HEK293T (cell line): Measurements from ENCODE around the gene ADAMTSL2.

Experiments used
- CTCF ChIA-PET: fragments of 350-600 bp; formaldehyde crosslinking; extraction: SDS; loops from one replicate; lab custom pipeline; 2021; ENCODE audit warnings: antibody characterized with exemption, inconsistent platforms; lab: Yijun Ruan, JAX
- POLR2A ChIA-PET: fragments of 350-600 bp; formaldehyde crosslinking; extraction: SDS; loops from one replicate; lab custom pipeline; 2020; ENCODE audit warnings: antibody characterized with exemption, inconsistent platforms; lab: Yijun Ruan, JAX
- DNase-seq: peaks from one replicate; pipeline ENCODE4 v3.0.0; 2012; ENCODE audit warnings: mixed read lengths; ENCODE audit errors: extremely low spot score
- ARNT ChIP-seq: fragments of 450-650 bp; IDR thresholded peaks from 2 replicates; pipeline ENCODE4 v1.6.1; 2017; ENCODE audit warnings: mild to moderate bottlenecking
- BHLHE40 ChIP-seq: fragments of 450-650 bp; IDR thresholded peaks from 2 replicates; pipeline ENCODE4 v1.6.1; 2016; ENCODE audit warnings: mild to moderate bottlenecking, moderate library complexity, borderline replicate concordance
- CTBP1 ChIP-seq: fragments of 450-650 bp; IDR thresholded peaks from 2 replicates; pipeline ENCODE4 v1.6.1; 2016; ENCODE audit warnings: borderline replicate concordance
- ELF4 ChIP-seq: fragments of 450-650 bp; IDR thresholded peaks from 2 replicates; pipeline ENCODE4 v1.6.1; 2017; ENCODE audit warnings: antibody characterized with exemption
- FOXA1 ChIP-seq: fragments of 450-650 bp; IDR thresholded peaks from 2 replicates; pipeline ENCODE4 v1.6.1; 2016; ENCODE audit warnings: mild to moderate bottlenecking
- FOXK2 ChIP-seq: fragments of 450-650 bp; IDR thresholded peaks from 2 replicates; pipeline ENCODE4 v1.6.1; 2016; ENCODE audit warnings: mild to moderate bottlenecking
- FOXM1 ChIP-seq: fragments of 450-650 bp; IDR thresholded peaks from 2 replicates; pipeline ENCODE4 v1.6.1; 2017; ENCODE audit warnings: mild to moderate bottlenecking, borderline replicate concordance
- HDGF ChIP-seq: fragments of 450-650 bp; IDR thresholded peaks from 2 replicates; pipeline ENCODE4 v1.6.1; 2017; ENCODE audit warnings: antibody characterized with exemption, borderline replicate concordance
- L3MBTL2 ChIP-seq: fragments of 450-650 bp; conservative IDR thresholded peaks from 2 replicates; pipeline ENCODE4 v1.6.1; 2016; ENCODE audit warnings: mild to moderate bottlenecking
- LEF1 ChIP-seq: fragments of 450-650 bp; IDR thresholded peaks from 2 replicates; pipeline ENCODE4 v1.6.1; 2017; ENCODE audit warnings: mild to moderate bottlenecking, borderline replicate concordance
- NFRKB ChIP-seq: fragments of 450-650 bp; IDR thresholded peaks from 2 replicates; pipeline ENCODE4 v1.6.1; 2016; ENCODE audit warnings: mild to moderate bottlenecking, moderate library complexity
- SP1 ChIP-seq: fragments of 450-650 bp; IDR thresholded peaks from 2 replicates; pipeline ENCODE4 v1.6.1; 2017
- SUZ12 ChIP-seq: fragments of 450-650 bp; IDR thresholded peaks from 2 replicates; pipeline ENCODE4 v1.6.1; 2016; ENCODE audit warnings: mild to moderate bottlenecking
- TARDBP ChIP-seq: fragments of 450-650 bp; IDR thresholded peaks from 2 replicates; pipeline ENCODE4 v1.6.1; 2016
- ZNF384 ChIP-seq: fragments of 450-650 bp; IDR thresholded peaks from 2 replicates; pipeline ENCODE4 v1.6.1; 2016
- TF ChIP-seq, protein P1 (sequence below): fragments of 450-650 bp; IDR thresholded peaks from 2 replicates; pipeline ENCODE4 v1.6.1; 2016

Gene ADAMTSL2

DNA sequence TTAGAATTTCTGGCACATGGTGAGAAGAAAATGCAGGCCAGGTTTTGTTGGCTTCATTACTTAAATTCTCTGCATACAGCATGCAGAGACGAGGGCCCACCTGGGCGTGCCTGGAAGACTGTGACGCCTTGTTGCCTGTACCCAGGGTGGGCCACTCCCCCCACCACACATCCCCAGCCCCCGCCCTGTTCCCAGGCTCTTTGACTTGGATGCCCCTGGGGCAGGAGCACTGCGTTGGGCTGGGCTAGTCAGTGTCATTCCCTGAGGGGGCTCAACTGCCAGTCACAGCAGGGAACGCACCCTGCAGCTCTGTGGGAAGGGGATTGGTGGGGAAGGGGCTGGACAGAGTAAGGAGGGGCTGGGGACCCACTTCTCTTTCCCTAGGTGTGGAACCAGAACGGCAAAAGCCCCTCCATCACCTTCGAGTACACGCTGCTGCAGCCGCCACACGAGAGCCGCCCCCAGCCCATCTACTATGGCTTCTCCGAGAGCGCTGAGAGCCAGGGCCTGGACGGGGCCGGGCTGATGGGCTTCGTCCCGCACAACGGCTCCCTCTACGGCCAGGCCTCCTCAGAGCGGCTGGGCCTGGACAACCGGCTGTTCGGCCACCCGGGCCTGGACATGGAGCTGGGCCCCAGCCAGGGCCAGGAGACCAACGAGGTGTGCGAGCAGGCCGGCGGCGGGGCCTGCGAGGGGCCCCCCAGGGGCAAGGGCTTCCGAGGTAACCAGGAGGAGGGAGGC, 19.6 kb downstream of the ADAMTSL2 start:
- DNase-seq = no peak
- ChIA-PET POLR2A (no interaction called here), CTCF (no interaction called here)
- TF ChIP-seq ZNF384 (no peak), SP1 (no peak), NFRKB (no peak), ARNT (no peak), L3MBTL2 (no peak), FOXA1 (no peak)

DNA sequence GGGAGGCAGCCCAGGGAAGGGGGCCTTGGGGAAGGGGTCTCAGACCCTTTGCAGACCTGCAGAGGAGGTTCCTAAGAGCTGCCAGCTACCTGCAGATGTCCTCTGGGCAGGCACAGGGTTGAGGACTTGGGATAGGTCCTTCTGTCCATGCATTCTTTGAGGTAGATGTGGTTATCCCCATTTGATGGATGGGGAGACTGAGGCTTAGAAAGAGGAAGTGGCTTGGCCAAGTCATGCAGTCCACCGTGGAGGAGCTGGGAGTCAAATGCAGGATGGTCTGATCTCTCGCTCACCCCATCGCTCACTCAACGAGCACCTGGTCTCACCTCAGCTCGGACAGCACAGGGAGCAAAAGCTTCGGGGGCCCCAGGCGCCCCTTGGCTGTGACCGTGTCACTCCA, 20.2 kb downstream of the ADAMTSL2 start:
- DNase-seq = no peak
- CTCF ChIA-PET = no interaction called here
- POLR2A ChIA-PET = no interaction called here
- no peak for TF ChIP-seq SUZ12
- no peak for TF ChIP-seq SP1
- TF ChIP-seq FOXA1 = no peak
- TF ChIP-seq BHLHE40 = no peak
- no peak for TF ChIP-seq LEF1
- no peak for TF ChIP-seq FOXM1
- no peak for TF ChIP-seq CTBP1
- TF ChIP-seq, protein P1, sequence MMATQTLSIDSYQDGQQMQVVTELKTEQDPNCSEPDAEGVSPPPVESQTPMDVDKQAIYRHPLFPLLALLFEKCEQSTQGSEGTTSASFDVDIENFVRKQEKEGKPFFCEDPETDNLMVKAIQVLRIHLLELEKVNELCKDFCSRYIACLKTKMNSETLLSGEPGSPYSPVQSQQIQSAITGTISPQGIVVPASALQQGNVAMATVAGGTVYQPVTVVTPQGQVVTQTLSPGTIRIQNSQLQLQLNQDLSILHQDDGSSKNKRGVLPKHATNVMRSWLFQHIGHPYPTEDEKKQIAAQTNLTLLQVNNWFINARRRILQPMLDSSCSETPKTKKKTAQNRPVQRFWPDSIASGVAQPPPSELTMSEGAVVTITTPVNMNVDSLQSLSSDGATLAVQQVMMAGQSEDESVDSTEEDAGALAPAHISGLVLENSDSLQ = no peak
- TF ChIP-seq TARDBP = no peak
- no peak for TF ChIP-seq FOXK2
- no peak for TF ChIP-seq ARNT
- TF ChIP-seq ELF4 = no peak
- TF ChIP-seq L3MBTL2 = no peak
- no peak for TF ChIP-seq HDGF
- no peak for TF ChIP-seq ZNF384

DNA sequence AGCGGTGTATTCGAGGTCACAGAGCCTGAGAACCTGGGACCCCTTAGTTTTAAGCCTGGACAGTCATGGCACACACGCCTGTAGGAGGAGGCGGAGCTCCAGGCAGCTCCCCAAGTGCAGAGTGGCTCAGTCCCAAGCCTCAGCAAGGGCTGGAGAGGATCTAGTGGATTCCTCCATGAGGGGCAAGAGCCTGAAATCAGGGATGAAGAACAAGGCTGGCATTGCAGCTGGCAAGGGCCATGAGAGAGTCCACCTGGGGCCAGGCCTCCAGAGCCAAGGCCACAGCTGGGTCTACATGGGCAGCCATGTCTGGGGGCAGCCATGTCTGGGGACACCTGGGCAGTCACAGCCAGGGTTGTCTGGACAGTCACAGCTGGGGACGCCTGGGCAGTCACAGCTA, 21.9 kb downstream of the ADAMTSL2 start:
- TF ChIP-seq FOXM1 = no peak
- DNase-seq = no peak
- ChIA-PET POLR2A (no interaction called here), CTCF (no interaction called here)

DNA sequence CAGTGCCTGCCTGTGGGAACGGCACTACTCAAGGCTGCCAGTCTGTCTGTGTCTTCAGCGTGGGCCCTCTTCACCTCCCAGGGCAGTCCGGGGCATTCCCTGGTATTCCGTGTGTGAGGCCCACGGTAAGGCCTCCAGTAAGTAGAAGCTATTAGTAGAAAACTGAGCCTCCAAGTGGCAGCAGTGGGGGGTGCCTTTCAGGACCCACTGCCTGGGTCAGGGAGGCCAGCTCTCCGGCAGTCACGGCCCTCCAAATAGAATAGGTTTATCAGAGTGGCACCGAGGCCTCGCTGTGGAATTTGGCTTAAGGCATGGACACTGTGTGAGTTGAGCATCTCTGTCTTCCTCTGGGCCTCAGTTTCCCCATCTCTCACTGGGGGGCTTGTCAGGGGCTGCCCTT, 23.1 kb downstream of the ADAMTSL2 start:
- ChIA-PET POLR2A (no interaction called here), CTCF (no interaction called here)
- TF ChIP-seq HDGF = no peak
- no peak for TF ChIP-seq FOXM1
- no peak for TF ChIP-seq LEF1
- TF ChIP-seq SUZ12 = no peak
- TF ChIP-seq, protein P1 = no peak
- TF ChIP-seq FOXK2 = no peak
- no peak for TF ChIP-seq ELF4
- no peak for TF ChIP-seq SP1
- TF ChIP-seq NFRKB = no peak
- TF ChIP-seq ZNF384 = no peak
- no peak for TF ChIP-seq BHLHE40
- no peak for TF ChIP-seq ARNT
- TF ChIP-seq L3MBTL2 = no peak
- TF ChIP-seq TARDBP = no peak
- TF ChIP-seq CTBP1 = no peak
- TF ChIP-seq FOXA1 = no peak
- no peak for DNase-seq

DNA sequence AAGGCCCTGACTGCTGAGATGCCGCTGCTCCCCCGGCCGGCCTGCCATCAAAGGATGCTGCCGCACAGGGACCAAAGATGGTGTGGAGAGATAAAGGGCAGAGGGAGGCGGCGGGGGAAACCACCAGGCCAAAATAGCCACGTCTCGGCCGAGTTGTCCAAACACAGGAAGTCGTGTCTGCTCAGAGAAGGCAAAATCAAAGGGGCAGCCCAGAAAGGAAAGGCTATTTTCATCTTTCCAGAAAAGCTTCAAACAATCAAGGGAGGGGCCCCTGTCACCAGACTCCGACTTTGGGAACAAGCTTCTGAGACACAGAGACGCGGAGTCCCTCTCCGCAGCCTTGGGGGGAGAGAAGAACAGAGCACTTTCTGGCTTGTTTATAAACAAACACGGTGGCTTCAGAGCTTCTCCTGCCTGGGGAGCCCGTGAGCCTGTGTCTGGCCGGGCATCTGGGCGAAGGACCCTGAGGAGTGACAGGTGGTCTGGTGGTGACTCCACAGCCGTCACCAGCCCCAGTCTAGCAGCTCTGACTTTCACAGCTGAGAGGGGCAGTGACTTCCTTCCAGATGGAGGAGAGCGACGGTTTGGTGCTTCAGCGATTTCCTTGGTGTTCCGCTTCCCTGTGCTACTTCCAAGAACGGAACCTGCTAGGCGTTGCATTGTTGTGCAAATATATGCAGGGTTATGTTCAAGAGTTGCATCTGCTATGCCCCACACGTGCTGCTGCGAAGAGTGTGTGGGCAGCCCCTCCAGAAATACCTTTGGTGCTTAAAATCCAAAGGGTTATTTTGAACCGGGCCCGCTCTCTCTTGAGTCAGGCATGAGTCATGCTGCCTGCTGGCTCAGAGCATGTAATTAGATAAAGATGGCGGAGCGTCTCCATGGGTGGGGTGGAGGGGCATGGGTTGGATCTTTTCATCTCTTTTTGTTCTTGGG, 24.0 kb downstream of the ADAMTSL2 start:
- peak; percentile 34 for DNase-seq
- CTCF ChIA-PET = no interaction called here
- POLR2A ChIA-PET = no interaction called here
- TF ChIP-seq SUZ12 (no peak), FOXK2 (no peak), HDGF (no peak), L3MBTL2 (no peak), BHLHE40 (no peak)
- TF ChIP-seq, protein P1 = no peak

DNA sequence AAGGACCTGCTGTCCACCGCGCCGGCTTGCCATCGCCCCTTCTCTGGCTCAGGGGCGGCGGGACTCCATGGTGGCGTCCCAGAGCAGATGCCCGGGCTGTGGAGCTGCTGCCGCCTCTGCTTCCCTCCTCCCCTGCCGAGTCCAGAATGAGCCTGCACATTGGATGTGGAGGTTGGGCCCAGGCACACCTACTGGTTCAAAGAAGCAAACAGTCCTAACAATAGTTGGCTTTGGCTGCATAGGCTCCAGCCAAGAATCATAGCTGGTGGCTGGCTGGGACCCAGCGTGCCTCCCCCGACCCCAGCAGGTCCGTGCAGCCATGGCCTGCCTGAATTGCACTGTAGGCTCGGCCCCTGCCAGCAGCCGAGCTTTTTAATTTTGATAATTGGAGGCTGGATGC, 25.8 kb downstream of the ADAMTSL2 start:
- ChIA-PET CTCF (no interaction called here), POLR2A (no interaction called here)
- TF ChIP-seq ARNT (no peak), ZNF384 (no peak), FOXA1 (no peak), FOXK2 (no peak), CTBP1 (no peak), ELF4 (no peak), FOXM1 (no peak)
- TF ChIP-seq, protein P1 = no peak
- no peak for DNase-seq
